HepG2 (cell line): ENCODE data around the gene ABHD4. TPM values are rescaled to one million over a fixed set of nuclear protein-coding genes. Genes with fewer than 3 reads are reported as not detected.
A peak's percentile ranks its signal among the peaks of the same experiment; 100 is the strongest.

Source experiments
- ATAC-seq: fragments of 200-7000 bp; cut with Tn5 transposase; 3 replicates; pipeline ENCODE4 v1.9.1; 2020; ENCODE audit warnings: mild to moderate bottlenecking, moderate library complexity
- BruUV-seq: library from RNA; stranded (reverse); fragments of 400-500 nt; replicated peaks from 2 replicates; lab custom pipeline; 2021; lab: Mats Ljungman, UMichigan
- CTCF ChIA-PET: fragments of 300-600 bp; formaldehyde crosslinking; extraction: SDS; loops from one replicate; lab custom pipeline; 2021; ENCODE audit warnings: low total read pairs, inconsistent platforms, low intra/inter-chr PET ratio; lab: Yijun Ruan, JAX
- POLR2A ChIA-PET: fragments of 350-600 bp; sonication (Branson Sonifier 250); formaldehyde crosslinking; loops from one replicate; lab custom pipeline; 2020; ENCODE audit warnings: antibody characterized with exemption, inconsistent platforms; lab: Yijun Ruan, JAX
- DNase-seq: peaks from one replicate; pipeline ENCODE4 v3.0.0-alpha.2; 2015; ENCODE audit warnings: low spot score
- FAIRE-seq: peaks from 3 replicates; lab custom pipeline; 2011; peaks lifted over from hg19 to GRCh38; lab: Jason Lieb, UNC
- H2AFZ ChIP-seq: one replicate; pipeline ENCODE4 v1.6.1; 2011; ENCODE audit warnings: low read length, inconsistent platforms
- H3K27ac ChIP-seq: fragments of 300-600 bp; 3 replicates; pipeline ENCODE4 v1.8.0; 2011; ENCODE audit warnings: mixed run types, mild to moderate bottlenecking, mixed read lengths, low read length, inconsistent platforms; ENCODE audit not compliant: insufficient read depth; ENCODE audit errors: extremely low read length
- H3K27me3 ChIP-seq, 2 experiments: fragments of 200-600 bp in 1 of 2; 2 replicates in 1 of 2; 3 replicates in 1 of 2; pipeline versions ENCODE4 v1.6.0 to v1.8.0; 2011; ENCODE audit warnings: low read length in 2 of 2, mild to moderate bottlenecking in 2 of 2, moderate library complexity in 2 of 2, inconsistent platforms in 1 of 2; ENCODE audit not compliant: insufficient read depth in 2 of 2, control insufficient read depth in 1 of 2
- H3K36me3 ChIP-seq, 2 experiments: fragments of 200-600 bp in 1 of 2; replicated peaks in 1 of 2; 2 replicates in 1 of 2; 3 replicates in 1 of 2; pipeline versions ENCODE4 v1.5.1 to v1.8.0; 2011; ENCODE audit warnings: low read length in 2 of 2, inconsistent platforms in 1 of 2; ENCODE audit not compliant: insufficient read depth in 2 of 2, control insufficient read depth in 1 of 2
- H3K4me1 ChIP-seq: 2 replicates; pipeline ENCODE4 v1.5.1; 2012; ENCODE audit warnings: low read length, inconsistent platforms; ENCODE audit not compliant: insufficient read depth
- H3K4me2 ChIP-seq: 2 replicates; pipeline ENCODE4 v1.6.0; 2011; ENCODE audit warnings: low read depth, low read length, inconsistent platforms
- H3K4me3 ChIP-seq, 3 experiments: fragments of 200-600 bp in 1 of 3; sonication (generic), shearing (Covaris generic) in 1 of 3; replicated peaks in 1 of 3; 2 replicates each; pipeline ENCODE4 v1.5.1; 2011 to 2016; ENCODE audit warnings: low read length in 3 of 3, inconsistent platforms in 2 of 3, low read depth in 2 of 3, mild to moderate bottlenecking in 2 of 3, control low read depth in 1 of 3, mixed read lengths in 1 of 3; ENCODE audit not compliant: insufficient read depth in 1 of 3
- H3K79me2 ChIP-seq: one replicate; pipeline ENCODE4 v1.6.1; 2011; ENCODE audit warnings: low read length, inconsistent platforms; ENCODE audit not compliant: insufficient read depth
- H3K9ac ChIP-seq: 2 replicates; pipeline ENCODE4 v1.6.0; 2011; ENCODE audit warnings: mild to moderate bottlenecking, low read depth, low read length, inconsistent platforms; ENCODE audit not compliant: insufficient read depth
- H3K9me3 ChIP-seq: 2 replicates; pipeline ENCODE4 v1.5.1; 2012; ENCODE audit warnings: mild to moderate bottlenecking, low read length
- H4K20me1 ChIP-seq: 2 replicates; pipeline ENCODE4 v1.6.0; 2011; ENCODE audit warnings: inconsistent platforms, mild to moderate bottlenecking, low read length, moderate library complexity; ENCODE audit not compliant: insufficient read depth
- EHMT2 ChIP-seq: fragments of 200-600 bp; sonication (generic); IDR thresholded peaks from 2 replicates; pipeline ENCODE4 v1.7.0; 2017; ENCODE audit warnings: antibody characterized with exemption, low read depth, low read length, borderline replicate concordance
- RAD21 ChIP-seq: fragments of 450-650 bp; formaldehyde crosslinking; IDR thresholded peaks from 2 replicates; pipeline ENCODE4 v1.5.0; 2020; ENCODE audit warnings: mild to moderate bottlenecking
- ZFP90 ChIP-seq: sonication (generic); formaldehyde crosslinking; IDR thresholded peaks from 2 replicates; pipeline ENCODE4 v1.8.0; 2022; ENCODE audit warnings: missing genetic modification reagents, mild to moderate bottlenecking, inconsistent platforms, borderline replicate concordance
- ZNF143 ChIP-seq: sonication (generic); formaldehyde crosslinking; IDR thresholded peaks from 2 replicates; pipeline ENCODE4 v1.4.0; 2020; ENCODE audit warnings: missing genetic modification reagents
- ZNF17 ChIP-seq: sonication (generic); formaldehyde crosslinking; IDR thresholded peaks from 2 replicates; pipeline ENCODE4 v1.5.0; 2020; ENCODE audit warnings: mild to moderate bottlenecking, missing genetic modification reagents
- ZNF232 ChIP-seq: sonication (generic); formaldehyde crosslinking; IDR thresholded peaks from 2 replicates; pipeline ENCODE4 v1.4.0; 2020; ENCODE audit warnings: missing genetic modification reagents, borderline replicate concordance
- WGBS: methylation state at CpG from one replicate; pipeline ENCODE4 v1.1.6; 2017; ENCODE audit warnings: low lambda C conversion rate; 5-methylcytosine and 5-hydroxymethylcytosine counted together
- in situ Hi-C: cut with HindIII; loops from 2 replicates; pipeline ENCODE4 v1.10.0; 2017; ENCODE audit warnings: low pct_unique_long_range_greater_than_20kb; ENCODE audit not compliant: extremely low pct_ligation_motif_present
- intact Hi-C: fragments of 100-400 bp; cut with micrococcal nuclease; formaldehyde crosslinking; loops from one replicate; pipeline ENCODE4 v1.10.0; 2022; ENCODE audit not compliant: unreplicated experiment
- polyA plus RNA-seq, 8 experiments: library from polyadenylated mRNA; depleted of rRNA in 3 of 8; stranded (reverse) in 7 of 8; unstranded in 1 of 8; fragments of >200 nt; fragmentation: Illumina TruSeq in 4 of 8; extraction: Trizol in 4 of 8; gene quantifications; 2 replicates each; pipeline versions ENCODE4 v1.2.1 to v1.2.3, GENCODE V29; 2011 to 2016; ENCODE audit warnings: low read depth in 4 of 8, missing spikeins in 1 of 8, mixed read lengths in 1 of 8; ENCODE audit not compliant: insufficient read depth in 1 of 8
- total RNA-seq, 5 experiments: library from RNA; depleted of rRNA; stranded (reverse); fragments of >200 nt; fragmentation: Illumina TruSeq; extraction: Trizol; gene quantifications; 2 replicates each; pipeline ENCODE4 v1.2.3, GENCODE V29; 2016; ENCODE audit warnings: low read depth in 1 of 5
- TF ChIP-seq, protein P1 (sequence below): sonication (generic); formaldehyde crosslinking; IDR thresholded peaks from 2 replicates; pipeline ENCODE4 v1.5.0; 2020; ENCODE audit warnings: mild to moderate bottlenecking, missing genetic modification reagents
- TF ChIP-seq, protein P2 (sequence below), 2 experiments: sonication (generic) in 1 of 2; formaldehyde crosslinking in 1 of 2; IDR thresholded peaks; 2 replicates each; pipeline versions ENCODE4 v1.6.1 to v1.9.0; 2014 to 2022; ENCODE audit warnings: antibody characterized with exemption in 1 of 2, borderline replicate concordance in 1 of 2, inconsistent platforms in 1 of 2, low read depth in 1 of 2, missing genetic modification reagents in 1 of 2
- TF ChIP-seq, protein P3 (sequence below): sonication (generic); formaldehyde crosslinking; IDR thresholded peaks from 2 replicates; pipeline ENCODE4 v1.4.0; 2020; ENCODE audit warnings: missing genetic modification reagents

ABHD4 gene
- total and polyA plus RNA-seq, 2 of the 13 experiments (the other 11 are each of a cell fraction or from before 2014, with no cell fraction given): 16.1 to 47.5 TPM

DNA sequence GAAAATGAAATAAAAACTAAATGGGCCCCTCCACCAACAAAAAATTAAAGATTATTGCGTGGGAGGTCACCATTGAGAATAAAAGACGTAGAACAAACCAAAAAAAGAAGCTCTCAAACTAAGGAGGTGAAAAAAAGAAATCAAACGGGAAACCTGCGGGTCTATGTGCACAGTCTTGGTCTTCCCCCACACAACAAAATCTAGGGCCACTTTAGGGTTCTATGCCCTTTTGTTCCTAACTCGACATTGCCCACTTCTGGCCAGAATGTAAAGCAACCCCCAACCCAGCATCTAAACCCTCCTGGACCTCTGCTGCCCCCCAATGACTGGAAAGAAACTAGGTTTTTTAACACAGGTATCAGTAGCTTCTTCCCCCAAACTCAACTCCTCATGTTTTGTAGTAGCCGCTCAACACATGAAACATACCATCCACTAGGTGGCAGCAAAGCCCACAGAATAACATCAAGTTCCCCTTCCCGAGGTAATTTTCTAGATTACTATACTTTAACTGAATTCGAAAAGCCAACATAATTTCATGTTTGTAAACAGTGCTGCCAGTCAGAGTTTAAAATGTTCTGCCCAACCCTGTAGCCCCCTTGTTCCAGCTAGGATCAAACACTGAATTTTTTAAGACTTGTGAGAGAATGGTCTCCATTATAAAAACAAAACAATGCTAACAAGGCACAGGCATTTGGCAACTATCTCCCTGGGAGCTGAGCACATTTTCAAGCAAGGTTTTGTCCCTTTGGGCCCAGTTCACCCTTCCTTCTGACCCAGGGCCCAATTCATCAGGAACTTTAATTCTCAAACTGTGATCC lies 27.8 kb upstream of the ABHD4 start:
- Histone ChIP-seq H3K9me3 (no peaks in the 10 kb centered on the region), H4K20me1 (peaks cover 9% of the 10 kb centered on the region; the same call in 1 of the 2 replicates), H3K4me3 (no peak overlapping the region), H2AFZ (no peak overlapping the region), H3K36me3 (peaks cover 40 to 80% of the 10 kb centered on the region in 2 experiments), H3K9ac (no peak overlapping the region), H3K27me3 (no peaks in the 10 kb centered on the region), H3K27ac (peak overlapping the region; percentile 12), H3K4me1 (peaks cover 29% of the 10 kb centered on the region), H3K4me2 (0 out of 2 replicates have a peak overlapping the region, but pooled peaks have one; percentile 0), H3K79me2 (peaks cover 25% of the 10 kb centered on the region)
- DNase-seq (peak; percentile 98), ATAC-seq (peak; percentile 86), FAIRE-seq (peak; percentile 93)
- no TSS peak for BruUV-seq
- WGBS: 47% methylated on average over 8 of the region's 8 CpGs
- ChIA-PET POLR2A (interaction anchor here (0.6 to 4.4 kb wide), 14 partner anchors 8 to 501 kb away, joined by 3 to 62 read pairs (median 4); partner anchors contain the start of genes ABHD4, DAD1, LRP10 and OXA1L), CTCF (interaction anchor here (0.7 to 5.5 kb wide), 15 partner anchors 12 to 330 kb away, joined by 3 to 142 read pairs (median 4); partner anchors contain the start of genes DAD1 and OR6J1)
- in situ Hi-C loops (no loop called here), intact Hi-C loops (loop anchor here (1.0 to 5.0 kb wide), 9 partner anchors 13 to 330 kb away; partner anchors contain the start of genes DAD1, OR6J1 and SLC7A7)
- TF ChIP-seq ZNF232 (CRISPR knock-in tag) (0 out of 2 replicates have a peak, but pooled peaks have one; percentile 18), ZNF143 (no peak), ZNF17 (CRISPR knock-in tag) (0 out of 2 replicates have a peak, but pooled peaks have one; percentile 58), RAD21 (peak; percentile 96), EHMT2 (no peak), ZFP90 (CRISPR knock-in tag) (peak; percentile 50; the same call in 1 of the 2 replicates)
- TF ChIP-seq, protein P1, sequence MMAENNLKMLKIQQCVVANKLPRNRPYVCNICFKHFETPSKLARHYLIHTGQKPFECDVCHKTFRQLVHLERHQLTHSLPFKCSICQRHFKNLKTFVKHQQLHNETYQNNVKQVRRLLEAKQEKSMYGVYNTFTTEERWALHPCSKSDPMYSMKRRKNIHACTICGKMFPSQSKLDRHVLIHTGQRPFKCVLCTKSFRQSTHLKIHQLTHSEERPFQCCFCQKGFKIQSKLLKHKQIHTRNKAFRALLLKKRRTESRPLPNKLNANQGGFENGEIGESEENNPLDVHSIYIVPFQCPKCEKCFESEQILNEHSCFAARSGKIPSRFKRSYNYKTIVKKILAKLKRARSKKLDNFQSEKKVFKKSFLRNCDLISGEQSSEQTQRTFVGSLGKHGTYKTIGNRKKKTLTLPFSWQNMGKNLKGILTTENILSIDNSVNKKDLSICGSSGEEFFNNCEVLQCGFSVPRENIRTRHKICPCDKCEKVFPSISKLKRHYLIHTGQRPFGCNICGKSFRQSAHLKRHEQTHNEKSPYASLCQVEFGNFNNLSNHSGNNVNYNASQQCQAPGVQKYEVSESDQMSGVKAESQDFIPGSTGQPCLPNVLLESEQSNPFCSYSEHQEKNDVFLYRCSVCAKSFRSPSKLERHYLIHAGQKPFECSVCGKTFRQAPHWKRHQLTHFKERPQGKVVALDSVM: 0 out of 2 replicates have a peak, but pooled peaks have one; percentile 23
- TF ChIP-seq, protein P2, sequence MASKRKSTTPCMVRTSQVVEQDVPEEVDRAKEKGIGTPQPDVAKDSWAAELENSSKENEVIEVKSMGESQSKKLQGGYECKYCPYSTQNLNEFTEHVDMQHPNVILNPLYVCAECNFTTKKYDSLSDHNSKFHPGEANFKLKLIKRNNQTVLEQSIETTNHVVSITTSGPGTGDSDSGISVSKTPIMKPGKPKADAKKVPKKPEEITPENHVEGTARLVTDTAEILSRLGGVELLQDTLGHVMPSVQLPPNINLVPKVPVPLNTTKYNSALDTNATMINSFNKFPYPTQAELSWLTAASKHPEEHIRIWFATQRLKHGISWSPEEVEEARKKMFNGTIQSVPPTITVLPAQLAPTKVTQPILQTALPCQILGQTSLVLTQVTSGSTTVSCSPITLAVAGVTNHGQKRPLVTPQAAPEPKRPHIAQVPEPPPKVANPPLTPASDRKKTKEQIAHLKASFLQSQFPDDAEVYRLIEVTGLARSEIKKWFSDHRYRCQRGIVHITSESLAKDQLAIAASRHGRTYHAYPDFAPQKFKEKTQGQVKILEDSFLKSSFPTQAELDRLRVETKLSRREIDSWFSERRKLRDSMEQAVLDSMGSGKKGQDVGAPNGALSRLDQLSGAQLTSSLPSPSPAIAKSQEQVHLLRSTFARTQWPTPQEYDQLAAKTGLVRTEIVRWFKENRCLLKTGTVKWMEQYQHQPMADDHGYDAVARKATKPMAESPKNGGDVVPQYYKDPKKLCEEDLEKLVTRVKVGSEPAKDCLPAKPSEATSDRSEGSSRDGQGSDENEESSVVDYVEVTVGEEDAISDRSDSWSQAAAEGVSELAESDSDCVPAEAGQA (IDR thresholded peaks at IDR 0.05; ENCODE audit: low read depth): no peak
- TF ChIP-seq, protein P2 (CRISPR knock-in tag; IDR thresholded peaks at IDR 0.05; ENCODE audit: borderline replicate concordance): no peak
- TF ChIP-seq, protein P3, sequence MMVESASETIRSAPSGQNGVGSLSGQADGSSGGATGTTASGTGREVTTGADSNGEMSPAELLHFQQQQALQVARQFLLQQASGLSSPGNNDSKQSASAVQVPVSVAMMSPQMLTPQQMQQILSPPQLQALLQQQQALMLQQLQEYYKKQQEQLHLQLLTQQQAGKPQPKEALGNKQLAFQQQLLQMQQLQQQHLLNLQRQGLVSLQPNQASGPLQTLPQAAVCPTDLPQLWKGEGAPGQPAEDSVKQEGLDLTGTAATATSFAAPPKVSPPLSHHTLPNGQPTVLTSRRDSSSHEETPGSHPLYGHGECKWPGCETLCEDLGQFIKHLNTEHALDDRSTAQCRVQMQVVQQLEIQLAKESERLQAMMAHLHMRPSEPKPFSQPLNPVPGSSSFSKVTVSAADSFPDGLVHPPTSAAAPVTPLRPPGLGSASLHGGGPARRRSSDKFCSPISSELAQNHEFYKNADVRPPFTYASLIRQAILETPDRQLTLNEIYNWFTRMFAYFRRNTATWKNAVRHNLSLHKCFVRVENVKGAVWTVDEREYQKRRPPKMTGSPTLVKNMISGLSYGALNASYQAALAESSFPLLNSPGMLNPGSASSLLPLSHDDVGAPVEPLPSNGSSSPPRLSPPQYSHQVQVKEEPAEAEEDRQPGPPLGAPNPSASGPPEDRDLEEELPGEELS (CRISPR knock-in tag): 0 out of 2 replicates have a peak, but pooled peaks have one; percentile 36
